Measurements from ENCODE around the gene KLHL17. TPM values are rescaled to one million over a fixed set of nuclear protein-coding genes. Genes with fewer than 3 reads are reported as not detected.
A peak's percentile ranks its signal among the peaks of the same experiment; 100 is the strongest.

Gene KLHL17
- total and polyA plus RNA-seq, 12 donors = 0.73 to 38.8 (median 6.9) TPM

- no peak overlapping the region for H3K4me3 ChIP-seq
- peaks cover 66% of the 10 kb centered on the region for H3K27me3 ChIP-seq
- 74 to 81% (median 75%) methylated on average over 21 to 28 of the region's 28 CpGs for WGBS, 4 donors
- H3K36me3 ChIP-seq (replicated peaks in 1 of 2) = no peaks in the 10 kb centered on the region
- TF ChIP-seq CTCF (IDR thresholded peaks at IDR 0.05) (no peak), POLR2A (IDR thresholded peaks at IDR 0.05) (no peak)
- DNase-seq = peak in 3 of 7 donors; percentile 6 to 46 (median 10)
- H3K27ac ChIP-seq = no peak overlapping the region
- no peaks in the 10 kb centered on the region for H3K9me3 ChIP-seq (replicated peaks in 1 of 3)
- H3K4me1 ChIP-seq (replicated peaks in 1 of 2) = peaks cover 12 to 33% of the 10 kb centered on the region in 2 donors
- intact Hi-C loops (cut with DNase I) = no loop called here
Observed at GRCh38 chr1:915295-916172, 44.9 kb upstream of the KLHL17 start.

GRCh38 chr1:916173-917075 lies 44.0 kb upstream of the KLHL17 start:
- intact Hi-C loops (cut with DNase I) = no loop called here
- TF ChIP-seq POLR2A (IDR thresholded peaks at IDR 0.05) = no peak
- no peak for TF ChIP-seq CTCF (IDR thresholded peaks at IDR 0.05)
- no peak overlapping the region for H3K4me3 ChIP-seq
- peak overlapping the region in 1 of 5 donors; percentile 17 for H3K27ac ChIP-seq
- 5 to 23% (median 15%) methylated on average over 9 to 31 of the region's 31 CpGs for WGBS, 4 donors
- DNase-seq = peak in 6 of 7 donors; percentile 53 to 79 (median 68)
- H3K9me3 ChIP-seq (replicated peaks in 1 of 3) = no peaks in the 10 kb centered on the region
- H3K27me3 ChIP-seq = peaks cover 65% of the 10 kb centered on the region
- H3K4me1 ChIP-seq (replicated peaks in 1 of 2) = peaks cover 12 to 33% of the 10 kb centered on the region in 2 donors
- H3K36me3 ChIP-seq (replicated peaks in 1 of 2) = no peaks in the 10 kb centered on the region

GRCh38 chr1:917076-917459 lies 43.3 kb upstream of the KLHL17 start:
- TF ChIP-seq CTCF (IDR thresholded peaks at IDR 0.05) (no peak), POLR2A (IDR thresholded peaks at IDR 0.05) (no peak)
- H3K4me3 ChIP-seq = no peak overlapping the region
- WGBS, 4 donors = 28 to 38% (median 36%) methylated on average over 2 to 7 of the region's 7 CpGs
- no peaks in the 10 kb centered on the region for H3K9me3 ChIP-seq (replicated peaks in 1 of 3)
- peaks cover 12 to 33% of the 10 kb centered on the region in 2 donors for H3K4me1 ChIP-seq (replicated peaks in 1 of 2)
- H3K27me3 ChIP-seq = peaks cover 69% of the 10 kb centered on the region
- DNase-seq = no peak
- peak overlapping the region in 1 of 5 donors; percentile 17 for H3K27ac ChIP-seq
- no peaks in the 10 kb centered on the region for H3K36me3 ChIP-seq (replicated peaks in 1 of 2)
- intact Hi-C loops (cut with DNase I) = no loop called here
